Activated naive CD4-positive, alpha-beta T cell treated with anti-CD3 and anti-CD28 coated beads, Interleukin-2, amount 50 U/mL, for 16 hours (primary cell): Measurements from ENCODE around the gene RBM39.
"Not testable (repeated sequence)": the region's sequence is repeated elsewhere in the genome, so short reads cannot be mapped to it uniquely, and the experiment has no call there.

Experiments
- DNase-seq: peaks from one replicate; pipeline ENCODE4 v3.0.0-alpha.2; 2020

Gene RBM39

DNA sequence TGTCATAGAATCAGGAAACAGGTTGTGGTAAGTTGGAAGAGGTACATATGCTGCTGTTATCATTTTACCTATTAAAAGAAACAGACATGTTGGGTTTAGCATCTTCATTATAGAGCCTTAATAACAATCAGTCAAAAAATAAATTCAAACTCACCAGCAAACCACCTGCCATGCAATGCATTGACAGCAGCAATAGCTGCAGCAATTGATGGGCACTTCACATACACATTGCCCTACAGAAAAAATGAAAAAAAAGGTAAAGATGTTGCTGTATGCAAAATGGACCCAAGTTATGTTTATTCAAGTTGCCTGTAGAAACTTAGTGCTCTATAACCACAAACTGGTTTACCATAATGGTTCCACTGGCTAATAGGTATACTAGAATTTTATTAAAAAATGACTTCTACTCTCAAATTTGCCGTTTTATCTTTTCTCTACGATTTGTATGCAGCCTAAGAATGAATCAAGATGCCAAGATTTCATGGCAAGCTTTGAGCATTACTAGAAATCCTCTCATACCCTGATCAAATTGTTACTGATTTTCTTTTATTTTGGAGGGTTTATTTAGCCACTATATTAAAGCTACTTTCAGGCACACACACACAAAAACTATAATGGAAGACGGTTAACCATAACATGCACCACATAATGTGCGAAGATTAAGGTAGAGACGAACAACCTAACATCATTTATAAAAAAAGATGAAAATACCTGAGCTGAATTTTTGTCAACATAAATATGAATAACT lies 37.4 kb downstream of the RBM39 start:
- no peak for DNase-seq

DNA sequence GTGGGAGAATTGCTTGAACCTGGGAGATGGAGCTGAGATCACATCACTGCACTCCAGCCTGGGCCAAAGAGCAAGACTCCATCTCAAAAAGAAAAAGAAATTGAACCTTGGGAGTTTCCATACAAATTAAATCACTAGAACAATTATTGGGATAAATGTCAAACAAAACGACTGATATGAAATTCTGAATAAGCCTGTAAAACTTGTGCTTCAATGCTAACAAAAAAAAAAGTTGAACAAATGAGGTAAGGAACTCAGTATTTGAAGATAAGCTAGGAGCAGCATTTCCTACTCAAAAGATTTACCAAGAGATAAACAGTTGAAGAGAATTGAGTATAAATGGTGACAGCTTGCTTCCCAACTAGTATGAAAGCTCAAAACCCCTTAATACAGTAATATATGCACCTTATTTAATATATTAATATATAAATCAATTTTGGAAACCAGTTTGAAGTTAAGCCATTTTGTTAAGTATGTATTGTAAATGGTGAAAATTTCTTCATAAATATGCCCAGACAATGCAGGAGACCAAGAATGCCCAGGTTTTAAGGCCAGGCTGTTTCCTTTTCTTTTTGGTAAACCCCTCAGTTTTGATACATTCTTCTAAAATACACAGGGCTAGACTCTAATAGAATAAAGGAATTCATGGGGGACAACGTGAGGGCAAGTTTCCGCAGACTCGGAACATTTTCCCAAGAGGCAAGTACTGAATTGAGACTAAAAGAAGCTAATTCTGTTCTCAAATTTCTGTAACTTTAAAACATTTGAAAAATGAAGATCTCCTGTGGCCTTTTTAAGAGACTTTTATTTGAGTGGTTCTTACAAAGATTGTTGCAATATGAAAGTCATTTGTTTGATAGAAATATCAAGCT lies 39.0 kb downstream of the RBM39 start:
- no peak for DNase-seq

- DNase-seq, result no peak
Measured at GRCh38 chr20:35702051-35702823, 39.8 kb downstream of the RBM39 start.

DNA sequence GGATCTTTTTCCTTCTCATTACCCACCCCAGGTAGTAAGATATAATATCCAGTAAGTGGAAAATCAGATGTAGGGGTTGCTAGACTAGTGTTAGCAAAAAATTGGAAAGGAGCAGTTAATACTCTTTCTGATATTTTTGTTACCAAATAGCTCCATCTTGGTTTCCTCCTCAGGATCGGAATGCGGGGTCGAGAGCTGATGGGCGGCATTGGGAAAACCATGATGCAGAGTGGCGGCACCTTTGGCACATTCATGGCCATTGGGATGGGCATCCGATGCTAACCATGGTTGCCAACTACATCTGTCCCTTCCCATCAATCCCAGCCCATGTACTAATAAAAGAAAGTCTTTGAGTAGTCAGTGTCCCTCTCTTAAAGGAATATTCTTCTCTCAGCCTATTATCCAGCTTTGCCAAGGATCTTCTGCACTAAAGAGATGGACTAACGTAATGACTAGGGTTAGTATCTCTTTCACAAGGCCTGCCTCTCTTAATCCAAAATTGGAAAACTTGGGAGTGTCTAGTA lies 41.4 kb downstream of the RBM39 start:
- DNase-seq, result no peak

DNA sequence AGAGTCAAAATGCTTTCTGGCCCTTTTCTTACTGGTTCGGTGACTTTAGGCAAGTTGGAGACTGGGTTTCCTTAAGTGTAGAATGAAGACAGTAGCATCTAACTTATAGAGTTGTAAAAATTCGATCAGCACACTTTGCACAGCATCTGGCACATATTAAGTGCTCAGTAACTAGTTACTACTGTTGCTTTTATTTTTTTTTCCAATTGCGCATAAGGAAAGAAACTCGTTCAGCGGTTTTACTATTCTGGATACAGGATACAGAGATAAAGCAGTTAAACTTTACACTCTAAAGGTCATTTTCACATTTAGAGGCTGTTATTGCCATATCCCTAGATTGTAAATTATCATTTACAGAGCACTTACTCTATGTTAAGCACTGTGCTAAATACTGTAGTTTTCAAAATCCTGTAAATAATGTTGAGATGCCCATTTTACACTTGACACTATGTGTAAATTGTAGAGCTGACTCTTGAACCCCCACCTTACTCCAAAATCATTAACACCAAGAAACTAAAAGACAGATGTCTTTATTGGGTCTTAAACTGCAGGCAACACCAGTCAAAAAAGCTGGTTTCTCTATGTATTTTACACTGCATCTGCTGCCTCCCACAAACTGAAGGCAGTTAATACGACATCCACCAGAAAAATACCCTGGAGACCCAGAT lies 42.0 kb downstream of the RBM39 start:
- DNase-seq, result no peak

DNA sequence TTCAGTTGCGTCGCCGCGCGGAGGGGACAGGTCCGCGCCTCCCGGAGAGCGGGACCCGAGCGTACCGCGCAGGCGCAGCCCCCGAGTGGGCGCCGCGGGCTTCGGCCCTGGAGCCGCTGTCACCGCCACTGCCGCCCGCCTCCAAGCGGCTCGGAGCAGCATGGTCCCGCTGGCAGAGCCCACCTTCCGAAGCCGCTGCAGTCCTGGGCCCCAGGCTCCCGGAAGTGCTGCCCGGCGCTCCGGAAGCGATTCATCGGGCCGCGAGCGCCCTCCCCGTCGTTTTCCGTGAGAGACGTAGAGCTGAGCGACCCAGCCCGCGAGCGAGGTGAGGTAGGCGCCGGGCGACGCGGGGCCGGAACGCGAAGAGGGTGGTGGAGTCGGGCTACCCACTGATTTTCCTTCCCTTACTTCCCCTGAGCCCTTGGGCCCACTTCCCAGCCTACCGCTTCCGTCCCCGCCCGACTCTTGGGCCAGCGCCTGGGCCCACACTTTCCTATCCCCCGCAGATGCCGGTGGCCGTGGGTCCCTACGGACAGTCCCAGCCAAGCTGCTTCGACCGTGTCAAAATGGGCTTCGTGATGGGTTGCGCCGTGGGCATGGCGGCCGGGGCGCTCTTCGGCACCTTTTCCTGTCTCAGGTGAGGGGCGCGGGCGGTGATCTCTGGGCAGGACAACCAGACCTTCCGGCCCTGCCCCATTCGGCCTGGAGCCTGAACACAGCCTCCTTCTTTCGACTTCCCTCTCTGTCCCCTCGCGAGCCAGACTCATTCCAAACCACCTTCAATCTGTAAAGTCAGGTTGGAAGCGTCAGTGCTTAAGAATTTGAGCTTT lies 42.7 kb downstream of the RBM39 start, which contains the start of the genes NFS1 and ROMO1:
TSS of gene NFS1 (minus strand) at position 226 of the 830 bp plus-strand sequence. CDS start at position 162, 64 bp downstream.
TSS of gene ROMO1 (plus strand) at position 279 of the 830 bp plus-strand sequence. CDS start at position 507, 228 bp downstream.
- DNase-seq, result peak; percentile 89

DNA sequence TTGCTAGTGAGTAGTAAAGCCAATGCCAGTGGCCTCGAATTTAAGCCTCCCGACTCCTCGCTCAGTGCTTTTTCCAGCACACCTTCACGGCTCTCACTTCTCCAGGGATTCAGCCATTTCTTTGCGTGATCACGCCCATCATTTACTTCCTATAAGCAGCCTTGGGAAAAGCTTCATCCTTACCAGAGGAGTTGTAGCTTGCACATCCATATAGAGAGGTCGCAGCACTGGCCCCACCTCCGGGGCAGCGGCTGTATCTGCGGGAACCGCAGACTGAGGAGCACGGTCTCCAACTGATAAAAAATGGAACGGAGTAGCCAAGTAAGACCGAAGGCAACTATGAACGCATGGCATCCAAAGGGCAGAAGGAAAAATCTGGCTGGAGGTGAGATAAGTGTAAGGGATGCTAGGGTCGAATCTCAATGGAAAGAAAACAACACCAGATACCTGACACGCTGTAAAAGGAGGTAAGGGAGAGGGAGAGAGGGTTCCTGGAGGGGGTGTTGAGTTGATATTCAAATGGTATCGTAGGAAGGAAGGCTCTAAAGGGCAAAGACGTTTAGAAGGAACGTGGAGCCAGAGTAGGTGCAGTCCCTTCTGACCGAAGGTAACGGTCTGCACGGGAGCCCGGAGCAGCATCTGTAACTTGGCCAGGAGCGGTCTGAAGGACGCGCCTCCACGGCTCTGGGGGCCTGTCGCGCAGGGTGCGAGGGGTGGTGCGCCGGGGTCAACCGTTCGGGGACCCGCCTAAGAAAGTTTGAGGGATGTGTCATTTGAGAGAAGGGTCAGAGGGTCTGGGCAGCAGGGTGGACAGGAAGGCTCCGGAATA lies 43.5 kb downstream of the RBM39 start:
- DNase-seq, result no peak

GRCh38 chr20:35697696-35698297 lies 44.3 kb downstream of the RBM39 start:
- no peak for DNase-seq

- no peak for DNase-seq
Measured at GRCh38 chr20:35695978-35696377, 46.1 kb downstream of the RBM39 start.

DNA sequence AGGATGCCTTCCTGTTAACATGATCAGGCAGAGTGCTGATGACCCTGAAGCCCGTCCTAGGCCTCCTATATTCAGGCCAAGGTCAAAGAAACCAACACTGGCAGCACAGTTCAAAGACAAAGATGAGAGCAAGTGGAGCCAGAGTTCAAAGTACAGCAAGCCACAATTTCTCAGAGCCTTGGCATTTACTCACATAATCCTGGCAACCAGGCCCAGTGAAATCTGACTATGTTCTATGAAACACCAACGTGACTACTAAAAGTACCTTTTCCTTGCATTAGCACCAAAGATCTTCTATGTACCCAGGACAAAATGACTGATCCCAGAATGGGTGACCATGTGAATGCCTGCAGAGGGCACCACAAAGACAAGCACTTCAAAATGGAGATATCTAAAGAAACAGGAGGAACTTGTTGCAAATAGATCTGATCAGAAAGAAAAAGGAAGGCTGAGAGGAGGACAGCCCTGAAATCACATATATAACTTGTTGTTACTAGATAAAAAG lies 46.8 kb downstream of the RBM39 start:
- no peak for DNase-seq

- DNase-seq, result no peak
Measured at GRCh38 chr20:35690265-35690664, 51.8 kb downstream of the RBM39 start.

DNA sequence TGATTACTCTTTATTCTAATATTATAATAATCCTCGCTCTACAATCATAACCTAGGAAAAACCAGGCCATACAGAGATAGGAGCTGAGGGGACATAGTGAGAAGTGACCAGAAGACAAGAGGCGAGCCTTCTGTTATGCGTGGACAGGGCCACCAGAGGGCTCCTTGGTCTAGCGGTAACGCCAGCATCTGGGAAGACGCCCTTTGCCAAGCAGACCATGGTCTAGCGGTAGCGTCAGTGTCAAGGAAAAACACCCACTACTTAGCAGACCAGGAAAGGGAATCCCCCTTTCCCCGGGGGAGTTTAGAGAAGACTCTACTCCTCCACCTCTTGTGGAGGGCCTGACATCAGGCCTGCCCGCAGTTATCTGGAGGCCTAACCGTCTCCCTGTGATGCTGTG lies 55.2 kb downstream of the RBM39 start:
- not testable (repeated sequence) for DNase-seq

GRCh38 chr20:35685368-35685767 lies 56.7 kb downstream of the RBM39 start:
- DNase-seq, result not testable (repeated sequence)

DNA sequence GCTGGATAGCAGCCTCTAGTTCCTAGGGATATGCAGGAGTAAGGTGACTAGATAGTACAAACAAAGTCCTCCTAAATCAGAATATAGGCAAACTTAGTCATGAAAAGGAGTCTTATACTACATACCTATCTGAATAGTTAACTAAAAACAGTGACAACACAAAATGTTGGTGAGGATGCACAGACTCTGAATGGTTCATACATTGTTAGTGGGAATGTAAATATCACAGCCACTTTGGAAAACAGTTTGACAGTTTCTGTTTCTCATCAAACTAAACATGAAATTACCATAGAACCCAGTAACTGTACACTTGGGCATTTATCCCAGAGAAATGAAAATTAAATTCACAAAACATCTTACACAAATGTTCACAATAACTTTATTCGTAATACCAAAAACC lies 60.1 kb downstream of the RBM39 start:
- DNase-seq, result no peak

DNA sequence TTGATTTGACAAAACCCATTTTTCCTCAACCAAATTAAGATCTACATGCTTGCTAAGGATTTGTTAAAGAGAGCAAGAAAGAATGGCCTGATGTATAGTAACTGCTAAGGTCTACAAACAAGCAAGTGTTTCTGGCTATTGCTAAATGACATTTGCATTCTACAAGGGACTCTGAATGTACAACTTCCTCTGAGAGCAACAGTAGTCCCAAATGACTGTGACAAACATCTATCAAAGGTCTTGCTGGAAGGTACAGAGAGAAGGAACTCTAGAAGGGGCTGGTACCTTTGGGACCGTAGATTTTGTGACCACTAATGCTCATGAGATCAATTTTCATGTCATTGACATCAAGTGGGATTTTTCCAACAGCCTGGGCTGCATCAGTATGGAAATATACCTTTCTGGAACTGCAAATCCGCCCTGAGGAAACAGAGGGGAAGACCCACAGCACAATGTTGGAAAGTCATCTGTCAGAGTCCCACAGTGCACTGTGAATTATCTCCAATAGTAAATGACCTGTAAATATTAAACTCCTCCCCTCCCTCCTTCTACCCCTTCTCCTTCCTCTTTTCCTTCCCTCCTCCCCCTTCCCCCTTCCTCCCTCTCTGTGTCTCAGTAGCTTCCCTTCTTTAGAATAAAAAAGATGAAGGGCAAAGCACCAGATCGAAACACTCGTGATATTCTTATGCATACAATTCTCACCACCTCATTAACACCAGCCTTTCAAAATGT lies 61.4 kb downstream of the RBM39 start:
- DNase-seq, result no peak

DNA sequence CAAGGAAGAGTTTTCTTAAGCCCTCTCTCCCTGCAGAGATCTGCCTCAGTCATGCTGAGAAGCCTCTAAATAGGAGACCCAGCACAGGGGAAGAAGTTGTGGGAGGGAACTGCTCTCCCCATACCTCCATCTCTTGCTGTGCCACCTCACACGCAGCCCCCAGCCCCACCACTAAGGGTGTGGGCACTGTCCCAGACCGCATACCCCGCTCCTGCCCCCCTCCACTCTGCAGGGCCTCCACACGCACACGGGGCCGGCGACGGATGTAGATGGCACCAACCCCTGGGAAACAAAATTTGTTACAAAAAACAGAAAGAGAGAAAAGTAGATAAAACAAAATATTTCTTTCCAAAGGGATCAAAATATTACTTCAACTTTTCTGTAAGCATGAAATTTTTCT lies 67.1 kb downstream of the RBM39 start:
- no peak for DNase-seq

GRCh38 chr20:35673884-35674283 lies 68.2 kb downstream of the RBM39 start:
- DNase-seq, result no peak

DNA sequence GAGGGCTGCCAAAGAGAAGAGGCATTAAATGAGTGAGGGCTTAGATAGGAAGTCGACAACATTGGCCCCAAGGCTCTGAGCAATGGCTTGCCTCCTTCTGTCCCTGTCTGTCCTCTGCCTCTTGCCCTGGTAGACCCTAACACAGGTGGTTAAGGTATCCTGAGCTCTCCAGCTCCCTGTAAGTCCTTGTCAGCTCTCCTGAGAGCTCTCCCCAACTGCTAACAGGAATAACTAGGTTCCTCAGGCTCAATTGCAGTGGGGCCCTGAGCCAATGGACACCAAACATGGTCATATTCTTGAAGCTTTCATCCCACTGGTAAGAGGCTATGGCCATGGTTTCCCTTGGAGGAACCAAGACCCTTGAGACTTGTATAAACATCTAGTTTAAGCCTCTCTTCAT lies 72.4 kb downstream of the RBM39 start:
- DNase-seq, result no peak

GRCh38 chr20:35669221-35669620 lies 72.8 kb downstream of the RBM39 start:
- no peak for DNase-seq
